HTERT RPE-1 (cell line): ENCODE measurements around the gene RGS1.

Source experiments
- in situ Hi-C: fragments of 300-500 bp; cut with MboI; formaldehyde crosslinking; loops from 4 replicates; pipeline ENCODE4 v1.14.3; 2020; ENCODE audit warnings: low sequenced_read_pairs

RGS1 gene

GRCh38 chr1:192580351-192580962 lies 4.9 kb downstream of the RGS1 start:
- in situ Hi-C loops = no loop called here

GRCh38 chr1:192581131-192581927 lies 5.8 kb downstream of the RGS1 start:
- in situ Hi-C loops = no loop called here

- in situ Hi-C loops = no loop called here
Observed at GRCh38 chr1:192584866-192585265, 9.3 kb downstream of the RGS1 start.

- in situ Hi-C loops = no loop called here
Observed at GRCh38 chr1:192587386-192588266, 12.1 kb downstream of the RGS1 start.

- in situ Hi-C loops = no loop called here
Observed at GRCh38 chr1:192588546-192588945, 13.0 kb downstream of the RGS1 start.

- in situ Hi-C loops = no loop called here
Observed at GRCh38 chr1:192589813-192590212, 14.2 kb downstream of the RGS1 start.

GRCh38 chr1:192592517-192592916 lies 16.9 kb downstream of the RGS1 start:
- in situ Hi-C loops = no loop called here

- in situ Hi-C loops = no loop called here
Observed at GRCh38 chr1:192592981-192593708, 17.6 kb downstream of the RGS1 start.

- in situ Hi-C loops = no loop called here
Observed at GRCh38 chr1:192595299-192595698, 19.7 kb downstream of the RGS1 start.

- in situ Hi-C loops = no loop called here
Observed at GRCh38 chr1:192598589-192598988, 23.0 kb downstream of the RGS1 start.

GRCh38 chr1:192600275-192600674 lies 24.7 kb downstream of the RGS1 start:
- in situ Hi-C loops = no loop called here

GRCh38 chr1:192601143-192601542 lies 25.6 kb downstream of the RGS1 start:
- in situ Hi-C loops = no loop called here

GRCh38 chr1:192601567-192601966 lies 26.0 kb downstream of the RGS1 start:
- in situ Hi-C loops = no loop called here

GRCh38 chr1:192602757-192603156 lies 27.2 kb downstream of the RGS1 start:
- in situ Hi-C loops = no loop called here

- in situ Hi-C loops = no loop called here
Observed at GRCh38 chr1:192603218-192603787, 27.7 kb downstream of the RGS1 start.

- in situ Hi-C loops = no loop called here
Observed at GRCh38 chr1:192604979-192605620, 29.5 kb downstream of the RGS1 start.

- in situ Hi-C loops = no loop called here
Observed at GRCh38 chr1:192608671-192609070, 33.1 kb downstream of the RGS1 start.

- in situ Hi-C loops = no loop called here
Observed at GRCh38 chr1:192609110-192610079, 33.8 kb downstream of the RGS1 start.
